NCI-H2196 (cell line): ENCODE results near the gene NAA15.
"Not testable (repeated sequence)": the region's sequence is repeated elsewhere in the genome, so short reads cannot be mapped to it uniquely, and the experiment has no call there.

ENCODE experiments used
- DNase-seq: peaks from one replicate; lab custom pipeline; 2025; ENCODE audit not compliant: unreplicated experiment; lab: John Stamatoyannopoulos, UW

Gene NAA15

DNA sequence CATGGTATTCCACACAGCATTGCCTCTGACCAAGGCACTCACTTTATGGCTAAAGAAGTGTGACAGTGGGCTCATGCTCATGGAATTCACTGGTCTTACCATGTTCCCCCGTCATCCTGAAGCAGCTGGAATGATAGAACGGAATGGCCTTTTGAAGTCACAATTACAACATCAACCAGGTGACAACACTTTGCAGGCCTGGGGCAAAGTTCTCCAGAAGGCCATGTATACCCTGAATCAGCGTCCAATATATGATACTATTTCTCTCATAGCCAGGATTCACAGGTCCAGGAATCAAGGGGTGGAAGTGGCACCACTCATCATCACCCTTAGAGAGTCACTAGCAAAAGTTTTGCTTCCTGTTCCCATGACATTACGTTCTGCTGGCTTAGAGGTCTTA, 145.8 kb downstream of the NAA15 start:
- not testable (repeated sequence) for DNase-seq

DNA sequence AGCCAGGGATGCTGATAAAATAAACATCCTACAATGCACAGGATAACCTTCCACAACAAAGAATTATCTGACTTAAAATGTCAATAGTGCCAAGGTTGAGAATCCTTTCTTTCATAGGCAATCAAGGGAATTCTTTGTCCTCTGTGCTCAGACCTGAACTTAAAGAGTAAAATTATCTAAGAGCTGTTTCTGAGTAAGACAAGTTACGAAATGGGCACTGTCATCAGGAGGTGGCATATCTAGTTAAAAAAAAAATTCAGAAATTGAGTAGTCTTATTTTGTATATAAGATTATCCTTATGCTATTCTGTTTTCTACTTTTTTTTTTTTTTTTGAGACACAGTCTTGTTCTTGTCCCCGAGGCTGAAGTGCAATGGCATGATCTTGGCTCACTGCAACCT, 149.3 kb downstream of the NAA15 start:
- DNase-seq = no peak

DNA sequence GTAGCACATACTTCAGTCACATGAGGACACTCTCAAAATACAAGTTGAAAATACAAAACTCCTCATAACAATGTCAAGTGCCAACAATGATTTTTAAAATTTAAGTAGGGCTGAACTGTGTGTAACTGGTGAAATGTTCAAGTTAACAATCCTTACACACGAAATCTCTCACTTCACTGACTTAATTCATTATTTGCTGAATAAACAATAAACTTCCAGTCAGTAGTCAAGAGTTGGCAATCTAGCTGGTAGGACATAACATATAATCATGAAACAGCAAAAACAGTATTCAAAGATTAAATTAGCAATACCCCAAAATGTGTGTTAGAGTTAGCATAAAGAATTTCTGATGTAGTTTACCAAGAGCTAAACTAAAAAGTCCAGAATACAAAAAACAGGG, 150.7 kb downstream of the NAA15 start:
- no peak for DNase-seq

DNA sequence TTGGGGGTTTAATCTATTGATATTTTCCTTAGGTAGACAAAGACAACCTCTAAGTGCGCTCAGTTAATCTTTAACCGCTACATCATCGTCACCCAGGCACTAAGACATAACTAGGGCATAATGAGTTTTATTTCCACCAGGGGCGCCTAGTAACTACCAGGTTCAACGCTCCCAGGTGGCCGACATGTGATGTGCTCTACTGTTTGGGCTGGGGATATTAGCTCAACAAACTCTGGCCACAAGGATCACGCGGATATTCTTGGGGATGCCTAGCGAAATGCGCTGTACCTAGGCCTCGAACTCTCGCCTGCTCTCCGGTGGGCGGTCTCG, 151.7 kb downstream of the NAA15 start:
- DNase-seq = peak; percentile 34

DNA sequence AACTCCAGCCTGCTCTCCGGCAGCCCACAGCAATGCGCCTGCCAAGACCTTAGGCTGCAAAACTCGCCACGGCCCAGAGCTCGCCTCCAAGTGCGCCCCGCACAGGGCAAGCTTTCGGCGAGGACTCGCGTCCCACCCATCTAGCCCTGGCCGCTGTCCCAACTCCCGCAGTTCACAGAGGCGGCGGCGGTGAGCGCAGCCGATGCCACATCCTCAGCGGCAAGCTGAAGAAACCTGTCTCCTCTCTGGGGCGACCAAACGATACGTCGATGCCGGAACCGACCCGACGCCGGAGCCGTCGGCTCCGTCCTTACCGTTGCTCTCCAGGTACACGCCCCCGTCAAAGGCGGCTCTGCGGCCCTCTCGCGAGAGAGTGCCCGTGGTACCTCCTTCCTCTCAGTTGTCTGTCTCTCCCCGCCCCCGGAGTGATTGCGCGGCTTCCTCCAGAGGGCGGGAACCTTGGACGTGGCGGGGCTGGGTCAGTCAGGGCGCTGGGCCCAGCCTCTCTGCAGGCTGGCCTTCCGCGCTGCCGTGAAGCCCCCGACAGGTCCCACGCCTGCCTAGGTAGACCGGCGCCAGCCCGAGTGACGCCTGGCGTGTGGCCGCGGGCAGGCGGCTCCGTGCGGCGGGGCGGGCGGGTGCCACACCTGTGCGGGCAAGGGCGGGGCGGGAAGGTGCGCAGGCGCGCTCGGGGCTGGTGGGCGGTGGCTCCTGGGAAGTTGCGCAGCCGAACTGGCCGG, 152.2 kb downstream of the NAA15 start:
- peak; percentile 91 for DNase-seq

DNA sequence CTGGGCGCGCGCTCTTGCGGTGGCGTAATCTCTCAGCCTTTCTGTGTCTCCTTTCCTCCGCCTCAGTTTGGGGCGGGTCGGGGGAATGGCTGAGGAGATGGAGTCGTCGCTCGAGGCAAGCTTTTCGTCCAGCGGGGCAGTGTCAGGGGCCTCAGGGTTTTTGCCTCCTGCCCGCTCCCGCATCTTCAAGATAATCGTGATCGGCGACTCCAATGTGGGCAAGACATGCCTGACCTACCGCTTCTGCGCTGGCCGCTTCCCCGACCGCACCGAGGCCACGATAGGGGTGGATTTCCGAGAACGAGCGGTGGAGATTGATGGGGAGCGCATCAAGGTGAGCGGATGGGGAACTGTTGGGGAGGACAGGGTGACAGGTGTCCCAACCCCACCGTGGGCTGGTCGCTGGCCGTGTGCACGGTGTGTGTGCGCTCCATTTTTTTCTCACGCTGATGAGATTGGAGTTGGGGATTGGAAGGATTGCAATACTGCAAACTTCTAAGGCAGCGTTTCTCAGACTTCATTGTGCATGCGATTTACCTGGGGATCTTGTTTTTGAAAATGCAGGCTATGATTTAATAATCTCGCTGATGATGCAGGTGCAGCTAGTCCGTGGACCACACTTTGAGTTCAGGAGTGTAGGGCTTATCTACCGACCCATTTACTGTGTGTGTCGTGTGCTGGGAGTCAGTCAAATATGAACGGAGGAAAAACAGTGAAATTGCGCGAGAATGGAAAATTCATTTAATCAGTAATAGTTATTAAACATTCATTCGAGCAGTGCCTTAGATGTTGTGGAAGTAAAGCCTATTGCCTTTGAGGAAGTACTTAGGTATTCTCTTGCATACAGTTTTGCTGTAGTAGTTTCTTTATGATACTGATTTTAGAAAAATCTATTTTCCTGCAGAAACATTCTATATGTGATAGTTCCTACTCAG, 153.1 kb downstream of the NAA15 start, which contains the start of gene RAB33B:
TSS of gene RAB33B (plus strand) at position 11 of the 935 bp plus-strand sequence. CDS start at position 86, 75 bp downstream.
- no peak for DNase-seq

DNA sequence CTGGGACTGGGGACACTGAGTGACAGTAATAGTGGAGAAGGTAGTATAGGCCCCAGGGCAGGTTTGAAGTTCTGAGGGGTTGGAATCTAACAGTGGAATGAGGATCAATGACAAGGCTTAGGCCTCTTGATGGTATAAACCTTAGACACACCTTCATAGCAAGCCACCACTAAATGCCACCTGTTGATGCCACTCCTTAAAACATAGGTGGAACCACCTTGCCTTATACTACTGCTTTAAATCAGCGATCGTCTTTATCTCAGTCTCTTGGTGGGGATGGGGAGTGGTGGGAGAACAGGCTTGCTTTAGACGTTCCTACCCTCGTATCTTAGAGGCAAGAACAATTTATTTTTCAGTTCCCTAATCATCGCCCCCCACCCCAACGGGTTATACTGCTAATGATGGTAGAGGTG, 153.8 kb downstream of the NAA15 start:
- no peak for DNase-seq

DNA sequence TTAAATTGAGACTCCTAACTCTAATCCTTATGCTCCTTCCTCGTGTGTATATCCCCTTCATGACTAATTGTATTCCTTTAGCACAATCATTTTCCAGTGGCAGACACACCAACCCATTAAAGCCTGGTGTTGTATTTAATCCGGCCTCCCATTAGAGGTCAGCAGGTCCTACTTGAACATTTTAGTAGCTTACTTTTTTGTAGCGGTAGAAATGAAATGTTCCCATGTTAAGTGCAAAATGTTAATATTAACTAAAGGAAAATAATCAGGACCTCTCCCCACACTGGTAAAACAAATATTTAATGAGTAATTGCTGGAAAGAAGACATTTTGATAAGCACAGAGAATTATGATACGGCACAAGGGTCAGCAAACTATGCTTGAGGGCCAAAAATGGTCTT, 156.0 kb downstream of the NAA15 start:
- no peak for DNase-seq

DNA sequence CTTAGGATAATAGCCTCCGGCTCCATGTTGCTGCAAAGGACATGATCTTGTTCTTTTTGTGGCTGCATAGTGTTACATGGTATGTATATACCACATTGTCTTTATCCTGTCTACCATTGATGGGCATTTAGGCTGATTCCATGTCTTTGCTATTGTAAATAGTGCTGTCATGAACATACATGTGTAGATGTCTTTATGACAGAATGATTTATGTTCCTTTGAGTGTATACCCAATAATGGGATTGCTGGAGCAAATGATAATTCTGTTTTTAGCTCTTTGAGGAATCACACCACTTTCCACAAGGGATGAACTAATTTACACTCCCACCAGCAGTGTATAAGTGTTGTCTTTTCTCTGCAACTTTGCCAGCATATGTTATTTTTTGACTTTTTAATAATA, 157.2 kb downstream of the NAA15 start:
- DNase-seq = no peak

DNA sequence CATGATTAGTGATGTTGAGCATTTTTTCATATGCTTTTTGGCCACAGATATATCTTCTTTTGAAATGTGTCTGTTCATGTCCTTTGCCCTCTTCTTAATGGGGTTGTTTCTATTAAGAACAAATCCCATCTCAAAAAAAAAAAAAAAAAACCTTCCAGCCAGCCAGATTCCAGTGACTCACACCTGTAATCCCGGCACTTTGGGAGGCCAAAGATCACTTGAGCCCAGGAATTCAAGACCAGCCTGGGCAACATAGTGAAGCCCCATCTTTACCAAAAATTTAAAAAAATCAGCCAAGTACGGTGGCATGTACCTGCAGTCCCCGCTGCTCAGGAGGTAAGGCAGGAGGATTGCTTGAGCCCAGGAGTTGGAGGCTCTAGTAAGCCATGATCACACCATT, 157.7 kb downstream of the NAA15 start:
- no peak for DNase-seq

DNA sequence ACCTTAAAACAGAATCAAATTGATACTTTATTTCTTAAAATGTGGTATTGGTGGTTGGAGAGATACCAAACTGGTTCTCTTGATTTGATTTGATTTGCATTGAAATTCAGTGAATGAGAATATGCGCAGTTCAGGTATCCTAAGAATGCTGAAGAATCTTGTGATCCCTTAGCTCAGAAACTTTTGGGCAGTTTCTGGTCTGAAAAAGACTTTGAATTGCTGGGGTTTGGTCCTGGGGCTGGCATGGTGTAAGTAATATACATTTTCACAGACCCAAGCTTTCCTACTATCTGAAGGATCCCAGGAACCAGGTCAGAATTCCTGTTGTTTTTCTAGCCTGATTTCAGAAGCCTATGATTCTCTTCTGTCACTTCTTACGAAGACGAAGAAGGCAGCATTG, 159.3 kb downstream of the NAA15 start:
- no peak for DNase-seq

DNA sequence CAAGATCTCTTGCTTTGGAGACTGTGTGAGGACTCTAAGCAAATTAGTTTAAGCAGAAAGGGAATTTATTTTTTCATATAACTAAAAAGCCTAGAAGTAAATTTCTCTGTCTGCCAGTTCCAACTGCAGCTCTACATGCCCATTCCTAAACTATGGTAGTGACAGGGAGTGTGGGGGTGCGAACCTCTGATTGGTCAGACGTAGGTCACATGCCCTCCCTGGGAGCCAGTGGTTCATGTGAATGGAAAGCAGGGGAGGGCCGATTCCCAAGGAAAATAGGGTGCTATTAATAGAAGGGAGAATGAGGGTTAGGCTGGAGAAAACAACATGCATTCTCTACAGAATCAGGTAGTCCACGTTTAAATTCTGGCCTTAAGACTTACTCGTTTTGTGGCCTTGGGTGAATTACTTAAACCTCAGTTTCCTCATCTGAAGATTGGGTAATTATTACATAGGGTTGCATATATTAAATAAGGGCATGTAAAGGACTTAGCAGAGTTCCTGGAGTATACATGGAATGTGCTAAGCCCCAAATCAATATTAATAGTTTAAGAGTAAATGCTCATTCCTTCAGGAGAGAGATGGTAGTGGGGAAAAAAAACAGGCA, 159.8 kb downstream of the NAA15 start:
- no peak for DNase-seq

DNA sequence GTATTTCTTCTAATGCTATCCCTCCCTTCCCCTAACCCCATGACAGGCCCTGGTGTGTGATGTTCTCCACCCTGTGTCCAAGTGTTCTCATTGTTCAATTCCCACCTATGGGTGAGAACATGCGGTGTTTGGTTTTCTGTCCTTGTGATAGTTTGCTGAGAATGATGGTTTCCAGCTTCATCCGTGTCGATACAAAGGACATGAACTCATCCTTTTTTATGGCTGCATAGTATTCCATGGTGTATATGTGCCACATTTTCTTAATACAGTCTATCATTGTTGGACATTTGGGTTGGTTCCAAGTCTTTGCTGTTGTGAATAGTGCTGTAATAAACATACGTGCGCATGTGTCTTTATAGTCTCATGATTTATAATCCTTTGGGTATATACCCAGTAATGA, 163.2 kb downstream of the NAA15 start:
- not testable (repeated sequence) for DNase-seq

DNA sequence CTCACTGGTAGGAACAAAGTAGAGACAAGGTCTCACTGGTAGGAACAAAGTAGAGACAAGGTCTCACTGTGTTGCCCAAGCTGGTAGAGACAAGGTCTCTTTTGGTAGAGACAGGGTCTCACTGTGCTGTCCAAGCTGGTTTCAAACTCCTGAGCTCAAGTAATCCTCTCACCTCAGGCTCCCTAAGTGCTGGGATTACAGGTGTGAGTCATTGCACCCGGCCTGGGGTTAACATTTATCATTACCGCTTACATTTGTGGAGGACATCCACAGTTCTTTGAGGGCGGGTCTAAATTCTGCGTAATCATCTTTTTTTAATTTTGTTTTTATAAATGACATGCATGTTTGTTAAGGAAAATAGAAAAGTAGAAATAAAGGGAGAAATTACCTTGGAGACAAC, 164.6 kb downstream of the NAA15 start:
- no peak for DNase-seq

DNA sequence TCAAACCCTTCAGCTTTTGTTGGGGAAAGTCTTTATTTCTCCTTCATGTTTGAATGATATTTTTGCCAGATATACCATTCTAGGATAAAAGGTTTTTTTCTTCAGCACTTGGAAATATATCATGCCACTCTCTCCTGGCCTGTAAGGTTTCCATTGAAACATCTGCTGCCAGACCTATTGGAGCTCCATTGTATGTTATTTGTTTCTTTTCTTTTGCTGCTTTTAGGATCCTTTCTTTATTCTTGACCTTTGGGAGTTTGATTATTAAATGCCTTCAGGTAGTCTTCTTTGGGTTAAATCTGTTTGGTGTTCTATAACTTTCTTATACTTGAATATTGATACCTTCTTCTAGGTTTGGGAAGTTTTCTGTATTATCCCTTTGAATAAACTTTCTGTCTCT, 167.5 kb downstream of the NAA15 start:
- not testable (repeated sequence) for DNase-seq

DNA sequence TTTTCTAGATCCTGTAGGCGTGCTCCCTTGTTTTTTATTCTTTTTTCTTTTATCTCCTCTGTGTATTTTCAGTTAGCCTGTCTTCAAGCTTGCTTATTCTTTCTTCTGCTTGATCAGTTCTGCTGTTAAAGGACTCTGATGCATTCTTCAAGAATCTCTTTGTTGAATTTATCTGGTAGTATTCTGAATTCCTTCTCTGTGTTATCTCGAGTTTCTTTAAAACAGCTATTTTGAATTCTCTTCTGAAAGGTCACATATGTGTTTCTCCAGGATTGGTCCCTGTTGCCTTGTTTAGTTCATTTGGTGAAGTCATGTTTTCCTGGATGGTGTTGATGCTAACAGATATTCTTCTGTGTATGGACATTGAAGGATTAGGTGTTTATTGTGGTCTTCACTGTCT, 167.9 kb downstream of the NAA15 start:
- DNase-seq = no peak
